ENCODE data around the gene ATP6AP2.

Gene ATP6AP2

GRCh38 chrX:40647307-40648197 is 66.8 kb downstream of the ATP6AP2 start, which contains the start of gene CXorf38:
CXorf38 (minus strand) TSS chrX:40647561; CDS start chrX:40647520, 41 bp downstream.
- peak within 1 kb of the TSS; percentile 68 for H3K4me3 ChIP-seq (ENCODE audit: low read depth, low read length)
- DNase-seq (ENCODE audit: low read depth, low spot score): no peak
- ChIA-PET POLR2A (no interaction called here), CTCF (interaction anchor here (2.3 to 2.6 kb wide), 2 partner anchors 11 to 103 kb away, joined by 8 to 17 read pairs; no protein-coding TSS in a partner anchor)
- no peak for TF ChIP-seq CTCF (IDR thresholded peaks at IDR 0.05; ENCODE audit: insufficient read depth, low read length, missing control alignments)

- peak; percentile 40 for TF ChIP-seq CTCF (IDR thresholded peaks at IDR 0.05; ENCODE audit: insufficient read depth, low read length, missing control alignments)
- ChIA-PET POLR2A (no interaction called here), CTCF (interaction anchor here (0.6 to 4.9 kb wide), 36 partner anchors 11 to 603 kb away, joined by 3 to 42 read pairs (median 4); no protein-coding TSS in a partner anchor)
- no peak overlapping the region for H3K4me3 ChIP-seq (ENCODE audit: low read depth, low read length)
- no peak for DNase-seq (ENCODE audit: low read depth, low spot score)
These were observed 71.0 kb downstream of the ATP6AP2 start for GRCh38 chrX:40651620-40652223.

GRCh38 chrX:40652664-40653063 is 71.9 kb downstream of the ATP6AP2 start:
- no peak overlapping the region for H3K4me3 ChIP-seq (ENCODE audit: low read depth, low read length)
- POLR2A ChIA-PET: no interaction called here
- no peak for TF ChIP-seq CTCF (IDR thresholded peaks at IDR 0.05; ENCODE audit: insufficient read depth, low read length, missing control alignments)
- no peak for DNase-seq (ENCODE audit: low read depth, low spot score)
- CTCF ChIA-PET: interaction anchor here (0.7 to 4.9 kb wide), 13 partner anchors 10 to 596 kb away, joined by 3 to 42 read pairs (median 4); no protein-coding TSS in a partner anchor

DNA sequence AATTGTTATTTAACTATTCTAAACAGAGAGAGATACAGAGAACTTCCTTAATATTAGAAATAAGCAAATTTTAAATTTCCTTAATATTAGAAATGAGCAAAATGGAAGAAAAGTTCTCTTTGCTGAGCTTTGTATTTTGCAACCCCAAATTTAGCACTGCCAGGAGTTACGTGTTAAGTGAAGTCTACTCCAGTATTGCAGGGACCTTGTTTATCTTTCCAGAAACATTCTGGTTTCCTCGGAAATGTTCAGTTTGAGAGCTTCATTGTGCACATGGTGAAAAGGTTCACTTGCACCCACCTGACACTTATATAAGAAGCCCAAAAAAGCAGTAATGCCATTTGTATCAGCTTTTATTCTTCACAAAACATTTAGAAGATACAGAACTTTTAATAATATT is 72.8 kb downstream of the ATP6AP2 start:
- ChIA-PET POLR2A (no interaction called here), CTCF (interaction anchor here (2.5 to 4.9 kb wide), 3 partner anchors 9 to 462 kb away, joined by 6 to 42 read pairs (median 34); no protein-coding TSS in a partner anchor)
- no peak for TF ChIP-seq CTCF (IDR thresholded peaks at IDR 0.05; ENCODE audit: insufficient read depth, low read length, missing control alignments)
- no peak overlapping the region for H3K4me3 ChIP-seq (ENCODE audit: low read depth, low read length)
- no peak for DNase-seq (ENCODE audit: low read depth, low spot score)
